ENCODE results near the gene PTK6. TPM values are rescaled to one million over a fixed set of nuclear protein-coding genes. Genes with fewer than 3 reads are reported as not detected.
A peak's percentile ranks its signal among the peaks of the same experiment; 100 is the strongest.

PTK6 gene
- total RNA-seq, 4 donors from 2014 or later, result under 0.01 TPM; not detected in 2

- intact Hi-C loops (cut with DNase I; ENCODE audit: low total_unique reads), result no loop called here
- H3K27me3 ChIP-seq, result peaks cover 9 to 25% of the 10 kb centered on the region in 2 donors
- H3K9me3 ChIP-seq, result peaks cover 0 to 4% of the 10 kb centered on the region in 2 donors
- TF ChIP-seq POLR2A (IDR thresholded peaks at IDR 0.05), result no peak
- TF ChIP-seq CTCF (IDR thresholded peaks at IDR 0.05), result no peak
- peaks cover 0 to 10% of the 10 kb centered on the region in 2 donors for H3K4me1 ChIP-seq
- DNase-seq, result no peak
- H3K36me3 ChIP-seq, result no peaks in the 10 kb centered on the region
- H3K4me3 ChIP-seq, result no peak overlapping the region
- no peak overlapping the region for H3K27ac ChIP-seq
These were observed 36.0 kb downstream of the PTK6 start for GRCh38 chr20:63500902-63501817.

GRCh38 chr20:63500151-63500901 lies 36.9 kb downstream of the PTK6 start:
- DNase-seq, result no peak
- intact Hi-C loops (cut with DNase I; ENCODE audit: low total_unique reads), result no loop called here

GRCh38 chr20:63499338-63499969 lies 37.7 kb downstream of the PTK6 start:
- TF ChIP-seq CTCF (IDR thresholded peaks at IDR 0.05) (no peak), POLR2A (IDR thresholded peaks at IDR 0.05) (no peak)
- peak overlapping the region in 1 of 2 donors; percentile 22 for H3K4me3 ChIP-seq
- H3K4me1 ChIP-seq, result peaks cover 0 to 10% of the 10 kb centered on the region in 2 donors
- H3K36me3 ChIP-seq, result no peaks in the 10 kb centered on the region
- intact Hi-C loops (cut with DNase I; ENCODE audit: low total_unique reads), result no loop called here
- H3K27ac ChIP-seq, result no peak overlapping the region
- DNase-seq, result no peak
- peaks cover 9 to 17% of the 10 kb centered on the region in 2 donors for H3K27me3 ChIP-seq
- H3K9me3 ChIP-seq, result no peaks in the 10 kb centered on the region

More at GRCh38 chr20:63500151-63500901, 36.9 kb downstream of the PTK6 start:
- Histone ChIP-seq H3K9me3 (peaks cover 0 to 3% of the 10 kb centered on the region in 2 donors), H3K4me1 (peaks cover 0 to 10% of the 10 kb centered on the region in 2 donors), H3K4me3 (no peak overlapping the region), H3K27ac (no peak overlapping the region), H3K27me3 (peaks cover 9 to 20% of the 10 kb centered on the region in 2 donors), H3K36me3 (no peaks in the 10 kb centered on the region)
- TF ChIP-seq POLR2A (IDR thresholded peaks at IDR 0.05) (no peak), CTCF (IDR thresholded peaks at IDR 0.05) (no peak)

- intact Hi-C loops (cut with DNase I; ENCODE audit: low total_unique reads), result no loop called here
- no peak for TF ChIP-seq CTCF (IDR thresholded peaks at IDR 0.05)
- TF ChIP-seq POLR2A (IDR thresholded peaks at IDR 0.05), result no peak
- no peak for DNase-seq
- Histone ChIP-seq H3K9me3 (no peaks in the 10 kb centered on the region), H3K36me3 (no peaks in the 10 kb centered on the region), H3K4me1 (peaks cover 0 to 10% of the 10 kb centered on the region in 2 donors), H3K27me3 (peaks cover 9 to 17% of the 10 kb centered on the region in 2 donors), H3K27ac (no peak within 1 kb of the TSS), H3K4me3 (peak within 1 kb of the TSS in 1 of 2 donors; percentile 22)
These were observed 38.2 kb downstream of the PTK6 start, which contains the start of gene EEF1A2 for GRCh38 chr20:63498960-63499337. TSS of gene EEF1A2 (minus strand) at chr20:63499083. CDS start at chr20:63497763, 1,320 bp downstream.
